ENCODE data around the gene ERRFI1. TPM values are rescaled to one million over a fixed set of nuclear protein-coding genes. Genes with fewer than 3 reads are reported as not detected.

The ERRFI1 gene
- total RNA-seq, 2 experiments from 2014 or later = 1.5 to 1.9 TPM

DNA sequence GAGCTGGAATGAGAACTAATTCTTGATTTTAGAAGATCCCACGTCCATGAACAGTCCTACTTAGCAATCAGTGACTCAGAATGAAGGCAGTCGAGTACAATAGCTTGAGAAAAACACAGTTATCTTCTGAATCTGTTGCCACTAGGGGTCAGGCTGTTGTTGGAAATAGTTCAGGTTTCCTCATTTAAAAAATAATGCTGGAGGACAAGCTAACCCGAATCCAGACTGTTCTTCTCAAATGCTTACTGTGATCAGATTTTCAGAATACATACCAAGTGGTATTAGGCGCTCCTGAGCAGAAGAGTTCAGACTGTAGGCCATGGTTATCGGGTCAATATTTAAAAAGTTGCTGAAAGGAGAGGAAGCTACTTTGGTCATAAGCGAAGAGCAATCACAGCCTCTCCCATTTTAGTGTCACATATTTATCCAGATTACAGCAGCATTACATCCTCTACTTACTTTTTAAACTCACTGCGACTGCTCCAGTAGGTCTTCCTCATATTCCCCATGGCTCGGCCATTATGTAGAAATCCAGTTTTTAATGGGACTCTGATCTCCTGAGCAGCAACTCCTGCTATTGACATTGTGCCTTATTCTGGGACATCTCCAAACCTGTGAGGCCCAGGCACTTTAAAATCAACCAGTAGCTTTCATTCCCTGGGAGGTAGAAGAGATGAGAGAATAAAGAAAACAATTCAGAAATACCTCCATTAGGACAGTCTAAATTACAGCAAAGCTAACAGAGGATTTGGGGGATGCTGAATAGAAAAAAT is 10.9 kb downstream of the ERRFI1 start:
- no peak overlapping the region for H3K4me3 Mint-ChIP-seq
- H3K4me1 Mint-ChIP-seq (ENCODE audit: low read depth) = peaks cover 2% of the 10 kb centered on the region
- no peak overlapping the region for H3K27ac Mint-ChIP-seq
- CTCF ChIA-PET = interaction anchor here (0.6 to 9.5 kb wide), 44 partner anchors 9 to 834 kb away, joined by 3 to 156 read pairs (median 4); partner anchors contain the start of genes PARK7 and SLC45A1
- POLR2A ChIA-PET = no interaction called here
- no peaks in the 10 kb centered on the region for H3K36me3 Mint-ChIP-seq
- intact Hi-C loops (cut with micrococcal nuclease) = loop anchor here (1.0 kb wide), 2 partner anchors 299 to 334 kb away; no protein-coding TSS in a partner anchor
- peaks cover 17% of the 10 kb centered on the region for H3K27me3 Mint-ChIP-seq
- no peaks in the 10 kb centered on the region for H3K9me3 Mint-ChIP-seq
- DNase-seq = peak; percentile 21

DNA sequence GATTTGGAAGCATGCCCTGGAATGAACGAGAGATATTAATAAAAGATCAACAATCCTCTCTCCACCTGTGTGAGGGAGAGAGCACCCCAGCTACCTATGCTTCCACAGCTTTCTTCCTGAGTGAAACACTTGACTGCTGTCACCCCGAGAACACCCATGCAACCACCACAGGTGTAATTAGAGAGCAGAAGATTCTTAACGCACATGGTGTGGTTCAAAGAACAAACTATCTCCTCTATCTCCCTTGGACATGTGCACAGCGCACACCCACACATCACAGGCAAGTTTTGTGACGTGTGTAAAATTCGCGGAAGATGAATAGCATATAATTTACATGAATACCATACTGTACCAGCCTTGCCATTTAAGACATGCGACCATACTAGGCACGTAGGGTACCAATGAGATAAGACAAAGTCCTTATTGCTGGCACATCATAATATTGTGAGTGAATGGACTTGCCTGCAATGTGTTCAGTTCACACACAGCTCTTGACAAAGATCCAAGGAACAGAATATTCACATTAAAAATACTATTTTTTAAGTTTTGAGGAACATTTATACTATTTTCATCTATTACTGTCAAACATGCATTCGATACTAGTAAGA is 11.6 kb downstream of the ERRFI1 start:
- no peaks in the 10 kb centered on the region for H3K9me3 Mint-ChIP-seq
- H3K36me3 Mint-ChIP-seq = no peaks in the 10 kb centered on the region
- DNase-seq = no peak
- ChIA-PET POLR2A (no interaction called here), CTCF (interaction anchor here (0.6 to 9.5 kb wide), 39 partner anchors 9 to 835 kb away, joined by 3 to 156 read pairs (median 5); partner anchors contain the start of genes PARK7 and SLC45A1)
- peaks cover 2% of the 10 kb centered on the region for H3K4me1 Mint-ChIP-seq (ENCODE audit: low read depth)
- H3K27ac Mint-ChIP-seq = no peak overlapping the region
- intact Hi-C loops (cut with micrococcal nuclease) = no loop called here
- H3K27me3 Mint-ChIP-seq = peaks cover 17% of the 10 kb centered on the region
- no peak overlapping the region for H3K4me3 Mint-ChIP-seq

DNA sequence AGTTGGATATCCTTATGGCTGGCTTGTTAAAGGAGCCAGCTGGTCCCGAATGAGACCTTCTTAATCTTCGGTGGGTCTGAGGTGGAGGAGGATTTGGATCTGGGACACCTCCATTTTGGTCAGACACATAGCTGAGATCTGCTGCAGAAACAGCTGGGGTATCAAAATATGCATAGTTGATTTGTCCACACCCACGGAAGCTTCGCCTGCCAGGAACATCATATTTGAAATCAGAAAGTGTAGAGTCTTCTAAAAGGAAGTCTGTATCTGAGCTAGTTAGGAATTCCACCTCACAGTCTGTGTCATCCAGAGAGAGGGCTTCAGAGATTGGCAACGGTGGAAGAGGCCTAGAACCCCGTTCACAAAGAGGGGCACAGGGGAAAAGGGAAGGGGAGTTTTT is 12.3 kb downstream of the ERRFI1 start:
- intact Hi-C loops (cut with micrococcal nuclease) = no loop called here
- Mint-ChIP-seq H3K27ac (no peak overlapping the region), H3K4me3 (no peak overlapping the region), H3K4me1 (ENCODE audit: low read depth) (peaks cover 2% of the 10 kb centered on the region), H3K27me3 (peaks cover 13% of the 10 kb centered on the region), H3K36me3 (no peaks in the 10 kb centered on the region), H3K9me3 (no peaks in the 10 kb centered on the region)
- DNase-seq = no peak
- CTCF ChIA-PET = interaction anchor here (1.2 to 9.5 kb wide), 9 partner anchors 16 to 835 kb away, joined by 3 to 156 read pairs (median 21); partner anchors contain the start of gene SLC45A1
- POLR2A ChIA-PET = no interaction called here

DNA sequence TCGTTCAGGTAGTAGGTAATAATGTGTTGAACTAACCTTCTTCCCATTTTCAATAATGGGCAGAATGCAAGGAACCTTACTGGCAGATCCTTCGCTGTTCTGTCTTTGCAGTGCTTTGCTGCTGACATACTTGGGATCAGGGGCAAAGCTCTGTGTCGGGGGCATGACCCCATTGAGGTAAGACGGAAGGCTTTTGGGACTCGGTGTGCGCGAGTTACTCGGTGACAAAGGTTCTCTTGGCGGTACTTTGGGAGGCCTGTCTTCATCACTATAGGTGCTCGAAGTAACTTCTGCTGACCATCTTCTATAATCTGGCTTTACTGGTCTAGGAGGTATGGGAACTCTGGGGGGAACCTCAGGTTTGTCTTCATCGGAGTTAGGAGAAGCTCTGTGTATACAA is 12.7 kb downstream of the ERRFI1 start:
- ChIA-PET POLR2A (no interaction called here), CTCF (interaction anchor here (2.3 to 9.5 kb wide), 5 partner anchors 17 to 836 kb away, joined by 21 to 156 read pairs (median 41); partner anchors contain the start of gene SLC45A1)
- intact Hi-C loops (cut with micrococcal nuclease) = no loop called here

DNA sequence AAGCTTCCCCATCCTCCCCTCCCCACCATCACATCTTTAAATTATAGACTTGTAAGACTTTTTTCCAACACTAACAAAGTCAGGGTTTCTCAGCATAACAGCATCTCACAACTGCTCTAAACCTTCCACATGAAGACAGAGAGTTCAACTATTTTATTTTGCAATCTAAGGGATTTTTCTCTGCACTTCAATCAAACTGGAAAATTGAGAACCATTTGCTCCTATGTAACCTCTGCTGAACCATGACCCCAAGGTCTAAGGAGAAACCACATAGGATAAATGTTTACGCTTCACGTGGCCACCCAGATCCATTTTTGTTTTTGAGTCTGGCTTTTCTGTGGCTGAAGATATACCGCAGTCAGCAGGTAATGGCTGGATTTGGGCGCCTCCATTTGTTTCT is 13.2 kb downstream of the ERRFI1 start:
- Mint-ChIP-seq H3K27me3 (peaks cover 9% of the 10 kb centered on the region), H3K9me3 (no peaks in the 10 kb centered on the region), H3K4me3 (no peak overlapping the region), H3K27ac (no peak overlapping the region), H3K4me1 (ENCODE audit: low read depth) (peaks cover 2% of the 10 kb centered on the region), H3K36me3 (no peaks in the 10 kb centered on the region)
- ChIA-PET CTCF (interaction anchor here (1.1 to 9.5 kb wide), 6 partner anchors 18 to 836 kb away, joined by 3 to 156 read pairs (median 13); partner anchors contain the start of gene SLC45A1), POLR2A (no interaction called here)
- DNase-seq = no peak
- intact Hi-C loops (cut with micrococcal nuclease) = no loop called here

More for the DNA sequence above, 12.7 kb downstream of the ERRFI1 start:
- no peaks in the 10 kb centered on the region for H3K36me3 Mint-ChIP-seq
- H3K27ac Mint-ChIP-seq = no peak overlapping the region
- H3K27me3 Mint-ChIP-seq = peaks cover 12% of the 10 kb centered on the region
- H3K9me3 Mint-ChIP-seq = no peaks in the 10 kb centered on the region
- no peak overlapping the region for H3K4me3 Mint-ChIP-seq
- no peak for DNase-seq
- H3K4me1 Mint-ChIP-seq (ENCODE audit: low read depth) = peaks cover 2% of the 10 kb centered on the region

DNA sequence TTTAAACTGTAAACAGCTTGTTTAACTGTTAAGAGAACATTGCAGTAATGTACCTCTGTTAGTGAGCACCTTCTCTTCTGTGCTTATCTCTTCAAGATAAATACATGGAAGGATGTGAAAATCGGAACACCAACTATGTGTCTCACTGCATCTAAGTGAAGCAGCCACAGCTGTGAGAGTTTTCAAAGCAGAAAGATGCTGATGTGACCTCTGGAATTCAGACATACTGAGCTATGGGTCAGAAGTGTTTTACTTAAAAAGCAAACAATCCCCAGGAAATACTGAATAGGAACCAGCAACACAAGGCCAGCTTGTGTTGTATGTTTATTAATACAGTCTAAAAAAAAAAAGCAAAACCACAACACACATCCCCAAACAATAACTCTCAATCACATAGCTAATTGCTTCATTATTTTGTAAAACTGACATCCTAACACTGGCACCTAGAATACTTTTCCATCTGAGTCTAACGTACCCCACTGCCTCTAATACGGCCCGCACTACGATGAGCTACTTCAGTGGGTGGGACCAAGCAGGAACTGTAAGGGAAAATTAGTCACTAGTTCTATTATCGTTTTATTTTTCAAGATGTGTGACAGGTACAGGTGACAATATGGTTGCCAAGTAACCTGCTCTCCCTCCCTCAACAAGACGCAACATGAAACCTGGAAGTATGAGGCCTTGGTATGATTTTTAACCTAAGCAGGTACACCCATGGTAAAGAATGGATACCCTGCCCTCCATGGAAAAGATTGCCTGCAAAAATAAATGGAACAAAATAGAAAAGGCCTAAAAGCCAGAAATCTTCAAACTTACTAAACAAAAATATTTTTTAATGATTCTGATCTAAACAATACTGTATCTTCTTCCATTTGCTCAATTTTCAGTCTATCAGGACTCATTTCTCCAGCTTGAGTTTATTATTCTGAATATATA is 13.9 kb downstream of the ERRFI1 start:
- H3K27ac Mint-ChIP-seq = no peak overlapping the region
- CTCF ChIA-PET = interaction anchor here (0.7 to 9.5 kb wide), 7 partner anchors 18 to 472 kb away, joined by 3 to 156 read pairs (median 3); partner anchors contain the start of gene SLC45A1
- intact Hi-C loops (cut with micrococcal nuclease) = no loop called here
- peaks cover 5% of the 10 kb centered on the region for H3K27me3 Mint-ChIP-seq
- POLR2A ChIA-PET = interaction anchor here (0.7 to 0.9 kb wide), 2 partner anchors 34 to 334 kb away, joined by 3 to 4 read pairs; no protein-coding TSS in a partner anchor
- peaks cover 2% of the 10 kb centered on the region for H3K4me1 Mint-ChIP-seq (ENCODE audit: low read depth)
- no peaks in the 10 kb centered on the region for H3K9me3 Mint-ChIP-seq
- no peak overlapping the region for H3K4me3 Mint-ChIP-seq
- no peaks in the 10 kb centered on the region for H3K36me3 Mint-ChIP-seq
- no peak for DNase-seq

DNA sequence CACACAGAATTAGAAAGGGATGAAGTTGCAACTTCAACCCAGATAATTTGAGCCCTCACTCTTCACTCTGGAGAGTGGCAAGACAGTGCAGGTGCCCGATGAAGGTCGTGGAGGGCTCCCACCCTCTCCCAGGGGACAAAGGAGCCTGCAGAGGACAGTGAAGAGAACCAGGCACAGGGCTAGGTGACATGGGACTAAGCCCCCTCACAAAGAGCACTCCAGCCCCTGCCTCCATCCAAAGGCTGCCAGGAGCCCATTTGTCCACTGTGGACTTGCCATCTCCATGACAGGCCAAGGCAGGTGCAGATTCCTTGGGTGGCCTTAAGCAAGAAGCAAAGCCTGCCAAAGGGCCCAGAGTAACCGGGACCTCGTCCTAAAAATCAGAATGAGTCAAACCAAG is 15.1 kb downstream of the ERRFI1 start:
- no peaks in the 10 kb centered on the region for H3K27me3 Mint-ChIP-seq
- intact Hi-C loops (cut with micrococcal nuclease) = no loop called here

DNA sequence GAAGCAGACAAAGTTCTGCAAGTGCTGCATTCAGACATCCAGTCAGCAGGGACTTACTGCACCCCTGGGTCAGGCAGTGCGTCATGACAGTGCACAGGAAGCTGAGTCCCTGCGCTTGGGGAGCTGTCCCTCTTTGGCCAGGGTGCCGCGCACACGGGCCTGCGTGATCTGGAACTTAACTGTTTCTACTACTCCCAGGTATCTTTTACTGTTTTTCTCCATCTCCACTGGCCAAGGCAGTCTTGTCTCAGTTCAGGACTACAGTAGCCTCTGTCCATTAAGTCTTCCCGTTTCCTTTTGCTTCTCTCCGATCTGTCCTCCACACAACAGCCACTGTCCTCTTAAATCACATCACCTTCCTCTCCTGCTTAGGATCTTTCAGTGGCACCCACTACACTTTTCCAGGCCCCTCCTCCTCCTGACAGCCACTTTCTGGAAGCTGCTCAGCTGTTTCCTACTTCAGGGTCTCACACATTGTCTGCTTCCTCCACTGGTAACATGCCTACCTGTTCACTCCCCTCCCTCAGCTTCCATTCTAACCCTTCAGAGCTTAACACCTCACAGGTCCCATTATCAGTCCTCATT is 15.9 kb downstream of the ERRFI1 start:
- no peak for DNase-seq
- CTCF ChIA-PET = interaction anchor here (8.8 kb wide), 1 partner anchor 306 kb away, joined by 131 read pairs; the partner anchor contains the start of gene SLC45A1
- Mint-ChIP-seq H3K4me1 (ENCODE audit: low read depth) (peaks cover 2% of the 10 kb centered on the region), H3K9me3 (no peaks in the 10 kb centered on the region), H3K27me3 (no peaks in the 10 kb centered on the region), H3K4me3 (no peak overlapping the region), H3K36me3 (no peaks in the 10 kb centered on the region), H3K27ac (no peak overlapping the region)
- POLR2A ChIA-PET = no interaction called here
- intact Hi-C loops (cut with micrococcal nuclease) = no loop called here

More for the DNA sequence above, 15.1 kb downstream of the ERRFI1 start:
- no peak for DNase-seq
- POLR2A ChIA-PET = no interaction called here
- peaks cover 2% of the 10 kb centered on the region for H3K4me1 Mint-ChIP-seq (ENCODE audit: low read depth)
- no peak overlapping the region for H3K27ac Mint-ChIP-seq
- H3K4me3 Mint-ChIP-seq = no peak overlapping the region
- no peaks in the 10 kb centered on the region for H3K9me3 Mint-ChIP-seq
- CTCF ChIA-PET = interaction anchor here (0.7 to 9.5 kb wide), 3 partner anchors 37 to 338 kb away, joined by 3 to 156 read pairs (median 131); partner anchors contain the start of gene SLC45A1
- no peaks in the 10 kb centered on the region for H3K36me3 Mint-ChIP-seq

DNA sequence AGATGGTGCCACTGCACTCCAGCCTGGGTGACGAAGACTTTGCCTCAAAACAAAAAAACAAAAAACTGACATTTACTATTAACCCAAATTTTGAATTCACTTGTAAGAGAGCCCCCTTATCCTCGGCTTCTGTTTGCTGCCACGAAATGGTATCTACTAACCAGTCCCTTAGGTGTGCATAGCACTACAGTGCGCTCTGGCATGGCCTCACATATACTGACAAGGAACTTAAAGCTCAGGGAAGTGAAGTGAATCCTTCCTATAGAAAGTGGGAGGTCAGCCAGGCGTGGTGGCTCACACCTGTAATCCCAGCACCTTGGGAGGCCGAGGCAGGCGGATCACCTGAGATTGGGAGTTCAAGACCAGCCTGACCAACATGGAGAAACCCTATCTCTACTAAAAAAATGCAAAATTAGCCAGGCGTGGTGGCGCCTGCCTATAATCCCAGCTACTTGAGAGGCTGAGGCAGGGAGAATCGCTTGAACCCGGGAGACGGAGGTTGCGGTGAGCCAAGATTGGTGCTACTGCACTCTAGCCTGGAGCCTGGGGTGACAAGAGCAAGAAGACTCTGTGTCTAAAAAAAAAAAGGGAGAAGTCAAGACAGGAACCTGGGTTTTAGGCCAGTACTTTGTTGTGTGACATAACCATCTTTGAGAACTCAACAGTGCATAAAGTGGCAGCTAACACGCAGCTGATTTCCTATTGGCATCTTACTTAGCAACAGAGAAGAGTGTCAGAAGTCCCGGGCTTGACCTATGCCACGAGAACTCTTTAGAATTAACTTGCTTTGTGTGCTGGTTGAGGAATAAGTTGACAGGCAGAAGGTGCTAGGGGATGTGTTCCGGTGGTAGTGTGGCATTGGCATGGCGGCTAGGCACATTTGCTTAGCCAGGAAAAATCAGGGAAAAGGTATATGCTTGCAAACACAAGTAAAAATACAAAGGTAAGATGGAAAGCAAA is 16.8 kb downstream of the ERRFI1 start:
- POLR2A ChIA-PET = no interaction called here
- no peak for DNase-seq

DNA sequence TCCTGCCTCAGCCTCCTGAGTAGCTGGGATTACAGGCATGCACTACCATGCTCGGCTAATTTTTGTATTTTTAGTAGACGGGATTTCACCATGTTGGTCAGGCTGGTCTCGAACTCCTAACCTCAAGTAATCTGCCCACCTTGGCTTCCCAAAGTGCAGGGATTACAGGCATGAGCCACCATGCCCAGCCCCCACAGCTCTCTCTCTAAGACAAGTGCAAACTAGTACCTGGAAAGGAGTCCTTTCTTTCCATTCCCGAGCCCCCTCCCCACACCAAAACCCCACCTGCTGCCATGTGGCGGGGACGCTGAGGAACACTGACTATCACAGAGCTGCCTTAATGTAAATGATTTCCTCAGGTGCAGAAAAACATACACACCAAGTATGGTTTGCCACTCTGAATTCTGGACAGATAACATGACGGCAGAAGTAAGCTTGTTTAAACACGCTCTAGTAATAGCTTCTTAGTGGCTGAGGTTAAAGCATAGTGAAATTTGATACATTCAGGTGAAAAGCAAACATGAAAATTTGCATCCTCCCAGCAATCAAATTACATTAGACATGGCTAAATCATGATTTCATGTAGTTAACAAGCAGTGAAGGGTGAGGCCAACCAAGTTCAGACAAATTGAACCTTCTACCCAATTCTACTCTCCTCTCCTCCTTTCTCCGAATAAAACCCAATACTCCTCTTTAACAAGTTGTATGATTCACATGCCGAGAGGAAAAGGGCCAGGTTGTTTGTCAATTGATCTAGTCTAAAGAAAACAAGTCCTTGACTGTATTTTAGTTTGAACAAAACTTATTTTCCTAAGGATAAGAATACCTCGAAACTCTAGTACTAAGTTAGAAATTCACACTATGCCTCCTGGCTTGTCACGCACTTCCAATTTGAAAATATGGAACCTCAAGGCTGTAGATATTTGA is 19.8 kb downstream of the ERRFI1 start:
- POLR2A ChIA-PET = no interaction called here
- no peak overlapping the region for H3K27ac Mint-ChIP-seq

More for the DNA sequence above, 16.8 kb downstream of the ERRFI1 start:
- intact Hi-C loops (cut with micrococcal nuclease) = no loop called here
- Mint-ChIP-seq H3K27ac (no peak overlapping the region), H3K36me3 (peaks cover 1% of the 10 kb centered on the region), H3K9me3 (no peaks in the 10 kb centered on the region), H3K4me3 (no peak overlapping the region), H3K27me3 (no peaks in the 10 kb centered on the region), H3K4me1 (ENCODE audit: low read depth) (no peaks in the 10 kb centered on the region)
- CTCF ChIA-PET = no interaction called here

More for the DNA sequence above, 19.8 kb downstream of the ERRFI1 start:
- H3K4me1 Mint-ChIP-seq (ENCODE audit: low read depth) = no peaks in the 10 kb centered on the region
- intact Hi-C loops (cut with micrococcal nuclease) = no loop called here
- H3K27me3 Mint-ChIP-seq = no peaks in the 10 kb centered on the region
- CTCF ChIA-PET = no interaction called here
- H3K4me3 Mint-ChIP-seq = no peak overlapping the region
- DNase-seq = no peak
- peaks cover 10% of the 10 kb centered on the region for H3K36me3 Mint-ChIP-seq
- no peaks in the 10 kb centered on the region for H3K9me3 Mint-ChIP-seq
